Progenitor cell of endocrine pancreas (in vitro differentiated cells): ENCODE results near the gene IGFBP4. TPM values are rescaled to one million over a fixed set of nuclear protein-coding genes. Genes with fewer than 3 reads are reported as not detected.
"Not testable (repeated sequence)": the region's sequence is repeated elsewhere in the genome, so short reads cannot be mapped to it uniquely, and the experiment has no call there.

Experiments used
- DNase-seq: peaks from one replicate; pipeline ENCODE4 v3.0.0; 2021; ENCODE audit warnings: low spot score; ENCODE audit not compliant: unreplicated experiment
- H3K27ac Mint-ChIP-seq: 2 replicates; pipeline ENCODE4 v1.8.0; 2021; ENCODE audit warnings: mild to moderate bottlenecking, moderate library complexity, mixed read lengths
- H3K27me3 Mint-ChIP-seq: 2 replicates; pipeline ENCODE4 v1.8.0; 2021; ENCODE audit warnings: mixed read lengths
- H3K36me3 Mint-ChIP-seq: 2 replicates; pipeline ENCODE4 v1.8.0; 2022; ENCODE audit warnings: mixed read lengths; ENCODE audit not compliant: insufficient read depth
- H3K4me1 Mint-ChIP-seq: 2 replicates; pipeline ENCODE4 v1.8.0; 2021; ENCODE audit warnings: low read depth, mixed read lengths
- H3K4me3 Mint-ChIP-seq: 2 replicates; pipeline ENCODE4 v1.8.0; 2021; ENCODE audit warnings: low read depth, mild to moderate bottlenecking, moderate library complexity, mixed read lengths
- H3K9me3 Mint-ChIP-seq: 2 replicates; pipeline ENCODE4 v1.8.0; 2021; ENCODE audit warnings: low read depth, mixed read lengths
- CTCF ChIP-seq: fragments of 200-600 bp; sonication (generic); IDR thresholded peaks from one replicate; pipeline ENCODE4 v1.5.0; 2021; ENCODE audit warnings: antibody characterized with exemption, mild to moderate bottlenecking; ENCODE audit not compliant: unreplicated experiment
- total RNA-seq: library from RNA; stranded (reverse); gene quantifications from 2 replicates; pipeline ENCODE4 v1.2.1, GENCODE V29; 2021

The IGFBP4 gene
- total RNA-seq, 1 donor from 2014 or later = 3.6 TPM

GRCh38 chr17:40410082-40410481 is 33.2 kb upstream of the IGFBP4 start:
- no peak overlapping the region for H3K4me3 Mint-ChIP-seq
- H3K27me3 Mint-ChIP-seq = no peaks in the 10 kb centered on the region
- H3K36me3 Mint-ChIP-seq = peaks cover 11% of the 10 kb centered on the region
- no peak overlapping the region for H3K27ac Mint-ChIP-seq
- TF ChIP-seq CTCF = no peak
- no peaks in the 10 kb centered on the region for H3K9me3 Mint-ChIP-seq
- H3K4me1 Mint-ChIP-seq = no peaks in the 10 kb centered on the region
- DNase-seq = no peak

GRCh38 chr17:40411821-40412220 is 31.4 kb upstream of the IGFBP4 start:
- H3K4me1 Mint-ChIP-seq = peaks cover 8% of the 10 kb centered on the region
- no peak for DNase-seq
- TF ChIP-seq CTCF = no peak
- peaks cover 9% of the 10 kb centered on the region for H3K36me3 Mint-ChIP-seq
- H3K9me3 Mint-ChIP-seq = no peaks in the 10 kb centered on the region
- H3K27me3 Mint-ChIP-seq = no peaks in the 10 kb centered on the region
- H3K27ac Mint-ChIP-seq = no peak overlapping the region
- H3K4me3 Mint-ChIP-seq = no peak overlapping the region

GRCh38 chr17:40412880-40413279 is 30.4 kb upstream of the IGFBP4 start:
- peaks cover 9% of the 10 kb centered on the region for H3K4me1 Mint-ChIP-seq
- no peak overlapping the region for H3K4me3 Mint-ChIP-seq
- peaks cover 7% of the 10 kb centered on the region for H3K36me3 Mint-ChIP-seq

GRCh38 chr17:40414312-40414711 is 28.9 kb upstream of the IGFBP4 start:
- H3K9me3 Mint-ChIP-seq, H3K4me1 Mint-ChIP-seq: not testable (repeated sequence)

More at GRCh38 chr17:40412880-40413279, 30.4 kb upstream of the IGFBP4 start:
- DNase-seq = no peak
- H3K9me3 Mint-ChIP-seq = no peaks in the 10 kb centered on the region
- no peak for TF ChIP-seq CTCF
- no peak overlapping the region for H3K27ac Mint-ChIP-seq
- no peaks in the 10 kb centered on the region for H3K27me3 Mint-ChIP-seq

GRCh38 chr17:40415390-40415789 is 27.9 kb upstream of the IGFBP4 start:
- Mint-ChIP-seq H3K4me3 (peak overlapping the region; percentile 53), H3K9me3 (no peaks in the 10 kb centered on the region), H3K36me3 (peaks cover 3% of the 10 kb centered on the region), H3K27me3 (no peaks in the 10 kb centered on the region), H3K27ac (peak overlapping the region; percentile 77), H3K4me1 (peaks cover 12% of the 10 kb centered on the region)
- peak; percentile 67 for TF ChIP-seq CTCF
- no peak for DNase-seq

More at GRCh38 chr17:40414312-40414711, 28.9 kb upstream of the IGFBP4 start:
- not testable (repeated sequence) for H3K4me3 Mint-ChIP-seq, H3K27ac Mint-ChIP-seq, DNase-seq, H3K36me3 Mint-ChIP-seq, H3K27me3 Mint-ChIP-seq

- DNase-seq = no peak
- Mint-ChIP-seq H3K36me3 (no peaks in the 10 kb centered on the region), H3K4me3 (peak overlapping the region; percentile 98), H3K27me3 (no peaks in the 10 kb centered on the region), H3K4me1 (peaks cover 12% of the 10 kb centered on the region), H3K9me3 (no peaks in the 10 kb centered on the region), H3K27ac (no peak overlapping the region)
- no peak for TF ChIP-seq CTCF
These were observed 26.6 kb upstream of the IGFBP4 start for GRCh38 chr17:40416671-40417070.
